Measurements from ENCODE around the gene CFAP410. TPM values are rescaled to one million over a fixed set of nuclear protein-coding genes. Genes with fewer than 3 reads are reported as not detected.

Gene CFAP410
- total RNA-seq, 1 experiment from 2014 or later: 11.0 TPM

DNA sequence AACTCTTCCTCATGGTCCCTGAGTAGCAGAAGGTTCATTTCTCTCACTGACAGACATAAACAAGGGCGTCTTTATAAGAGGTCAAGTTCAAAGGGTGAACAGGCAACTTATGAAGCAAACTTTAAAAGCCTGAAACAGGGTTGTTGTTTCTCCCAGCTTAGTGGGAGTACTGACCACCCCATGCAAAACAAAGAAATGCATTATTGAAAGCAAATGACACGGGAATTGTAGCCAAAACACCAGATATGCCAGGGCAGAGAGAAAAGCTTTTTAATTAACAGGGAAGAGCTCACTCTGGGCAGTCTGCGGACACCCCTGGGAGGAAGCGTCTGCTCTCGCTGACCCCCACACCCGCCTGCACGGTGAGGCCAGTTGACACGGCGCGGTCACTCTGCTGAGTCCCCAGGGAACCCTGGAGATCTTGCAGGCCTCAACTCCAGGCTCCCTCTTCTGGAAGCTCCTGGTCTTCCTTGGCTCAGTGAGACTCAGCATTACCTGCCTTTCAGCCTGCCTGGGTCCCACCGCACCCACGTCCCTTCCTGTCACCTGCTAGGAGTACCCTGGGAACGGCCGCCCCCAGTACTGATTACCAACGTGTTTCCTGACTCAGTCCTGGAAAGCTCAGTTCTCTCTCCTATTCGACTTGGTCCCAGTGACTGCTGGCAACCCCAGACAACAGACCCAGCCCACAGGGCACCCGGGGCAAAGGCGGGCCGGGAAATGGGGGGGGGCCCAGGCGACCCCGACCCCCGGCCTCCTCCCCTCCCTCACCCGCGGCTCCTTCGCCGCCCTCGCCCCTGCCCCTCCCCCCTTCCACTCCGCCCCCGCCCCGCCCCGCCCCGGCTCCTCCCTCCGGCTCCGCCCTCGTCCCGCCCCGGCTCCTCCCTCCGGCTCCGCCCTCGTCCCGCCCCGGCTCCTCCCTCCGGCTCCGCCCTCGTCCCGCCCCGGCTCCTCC is 972 bp downstream of the CFAP410 start:
- in situ Hi-C loops (cut with HindIII; ENCODE audit: low pct_unique_long_range_greater_than_20kb, low sequenced_read_pairs): no loop called here
- peak; percentile 90 for DNase-seq (ENCODE audit: low read depth, low spot score)

GRCh38 chr21:44337449-44337848 is 1.7 kb downstream of the CFAP410 start:
- in situ Hi-C loops (cut with HindIII; ENCODE audit: low pct_unique_long_range_greater_than_20kb, low sequenced_read_pairs): no loop called here
- no peak for DNase-seq (ENCODE audit: low read depth, low spot score)

GRCh38 chr21:44335266-44336059 is 3.7 kb downstream of the CFAP410 start:
- in situ Hi-C loops (cut with HindIII; ENCODE audit: low pct_unique_long_range_greater_than_20kb, low sequenced_read_pairs): no loop called here
- no peak for DNase-seq (ENCODE audit: low read depth, low spot score)

- in situ Hi-C loops (cut with HindIII; ENCODE audit: low pct_unique_long_range_greater_than_20kb, low sequenced_read_pairs): no loop called here
- no peak for DNase-seq (ENCODE audit: low read depth, low spot score)
Observed at GRCh38 chr21:44334329-44335030, 4.7 kb downstream of the CFAP410 start.

GRCh38 chr21:44333509-44334328 is 5.5 kb downstream of the CFAP410 start:
- DNase-seq (ENCODE audit: low read depth, low spot score): no peak

GRCh38 chr21:44332965-44333364 is 6.2 kb downstream of the CFAP410 start:
- in situ Hi-C loops (cut with HindIII; ENCODE audit: low pct_unique_long_range_greater_than_20kb, low sequenced_read_pairs): no loop called here
- no peak for DNase-seq (ENCODE audit: low read depth, low spot score)

More at GRCh38 chr21:44333509-44334328, 5.5 kb downstream of the CFAP410 start:
- in situ Hi-C loops (cut with HindIII; ENCODE audit: low pct_unique_long_range_greater_than_20kb, low sequenced_read_pairs): no loop called here

GRCh38 chr21:44332383-44332782 is 6.8 kb downstream of the CFAP410 start:
- DNase-seq (ENCODE audit: low read depth, low spot score): no peak
- in situ Hi-C loops (cut with HindIII; ENCODE audit: low pct_unique_long_range_greater_than_20kb, low sequenced_read_pairs): no loop called here

DNA sequence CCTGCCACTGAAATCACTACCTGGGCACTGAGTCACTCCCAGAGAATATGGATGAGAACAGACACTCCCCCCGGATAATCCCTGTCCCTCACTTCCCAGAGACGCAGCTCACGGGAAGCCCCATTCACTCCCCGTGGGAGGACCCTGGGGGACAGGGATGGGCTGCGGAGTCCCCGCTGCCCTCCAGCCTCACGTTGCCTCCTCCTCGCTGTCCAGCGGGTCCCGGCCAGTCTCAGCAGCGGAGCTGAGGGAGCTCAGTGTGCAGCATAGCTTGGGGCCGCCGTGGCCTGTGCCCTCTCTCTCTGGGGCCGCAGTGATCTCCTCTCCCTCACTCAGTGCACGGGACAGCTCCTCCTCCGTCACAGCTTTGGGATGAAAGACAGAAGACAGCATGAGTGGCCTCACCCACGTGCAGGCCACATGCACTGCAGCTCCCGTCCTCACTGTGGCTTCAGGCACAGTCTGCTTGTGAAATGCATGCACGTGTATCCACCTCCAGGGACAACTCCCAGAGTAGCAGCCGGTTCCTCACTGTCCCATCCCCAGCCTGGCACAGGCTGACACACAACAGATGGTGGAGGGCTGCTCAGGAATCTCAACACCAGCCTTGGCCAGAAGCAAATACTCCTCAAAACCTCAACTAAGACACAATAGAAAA is 7.4 kb downstream of the CFAP410 start:
- in situ Hi-C loops (cut with HindIII; ENCODE audit: low pct_unique_long_range_greater_than_20kb, low sequenced_read_pairs): no loop called here
- DNase-seq (ENCODE audit: low read depth, low spot score): peak; percentile 10

- in situ Hi-C loops (cut with HindIII; ENCODE audit: low pct_unique_long_range_greater_than_20kb, low sequenced_read_pairs): no loop called here
Observed at GRCh38 chr21:44331209-44331608, 8.0 kb downstream of the CFAP410 start.

DNA sequence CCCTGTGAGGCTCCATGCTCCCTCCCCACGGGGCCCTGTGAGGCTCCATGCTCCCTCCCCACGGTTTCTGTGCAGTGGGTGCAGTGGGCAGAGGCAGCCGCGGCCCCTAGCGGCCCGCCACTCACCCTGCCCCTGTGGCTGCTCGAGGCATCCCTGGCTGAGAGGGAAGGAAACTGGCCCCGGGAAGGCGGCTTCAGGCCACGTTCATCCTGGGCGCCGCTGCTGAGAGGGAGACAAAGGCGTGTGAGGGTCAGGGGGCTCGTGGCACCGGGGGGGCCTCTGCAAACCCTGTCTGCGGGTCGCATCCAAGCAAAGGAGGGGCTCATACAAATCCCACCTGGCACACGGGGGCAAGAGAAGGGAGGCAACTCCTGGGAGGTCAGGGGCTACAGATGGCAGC is 8.5 kb downstream of the CFAP410 start:
- no peak for DNase-seq (ENCODE audit: low read depth, low spot score)
- in situ Hi-C loops (cut with HindIII; ENCODE audit: low pct_unique_long_range_greater_than_20kb, low sequenced_read_pairs): no loop called here

More at GRCh38 chr21:44331209-44331608, 8.0 kb downstream of the CFAP410 start:
- no peak for DNase-seq (ENCODE audit: low read depth, low spot score)

DNA sequence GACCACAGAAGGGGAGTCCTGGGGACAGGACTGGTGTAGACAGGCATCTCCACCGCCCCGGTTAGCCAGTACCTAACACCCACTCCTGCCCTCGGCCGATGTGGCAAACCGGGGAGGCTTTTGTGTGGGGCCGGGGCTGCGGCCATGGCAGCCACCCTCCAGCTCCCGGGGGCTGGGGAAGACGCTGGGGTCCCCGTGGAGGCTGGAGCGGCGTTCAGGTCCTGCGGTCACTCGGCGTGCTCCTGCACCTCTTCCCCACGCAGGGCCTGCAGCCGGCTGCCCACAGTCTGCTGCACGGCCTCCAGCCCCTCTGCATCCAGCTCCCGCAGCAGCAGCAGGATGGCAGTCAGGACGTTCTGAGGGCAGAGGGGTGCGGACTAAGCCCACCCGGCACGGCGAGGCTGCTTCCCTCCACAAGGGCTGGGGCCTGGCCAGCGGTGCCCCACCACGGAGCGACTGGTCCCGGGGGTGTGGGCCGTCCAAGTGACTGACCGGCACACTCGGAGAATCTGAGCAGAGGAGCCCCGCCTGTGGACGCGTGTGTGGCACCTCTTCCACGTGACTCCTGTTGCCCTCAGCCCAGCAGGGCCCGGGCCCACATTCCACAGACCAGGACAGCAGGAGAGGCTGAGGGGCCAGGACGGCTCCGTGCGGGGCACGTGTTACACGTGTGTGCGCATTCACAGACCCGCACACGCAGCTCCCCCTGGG is 9.1 kb downstream of the CFAP410 start:
- in situ Hi-C loops (cut with HindIII; ENCODE audit: low pct_unique_long_range_greater_than_20kb, low sequenced_read_pairs): no loop called here
- DNase-seq (ENCODE audit: low read depth, low spot score): no peak

DNA sequence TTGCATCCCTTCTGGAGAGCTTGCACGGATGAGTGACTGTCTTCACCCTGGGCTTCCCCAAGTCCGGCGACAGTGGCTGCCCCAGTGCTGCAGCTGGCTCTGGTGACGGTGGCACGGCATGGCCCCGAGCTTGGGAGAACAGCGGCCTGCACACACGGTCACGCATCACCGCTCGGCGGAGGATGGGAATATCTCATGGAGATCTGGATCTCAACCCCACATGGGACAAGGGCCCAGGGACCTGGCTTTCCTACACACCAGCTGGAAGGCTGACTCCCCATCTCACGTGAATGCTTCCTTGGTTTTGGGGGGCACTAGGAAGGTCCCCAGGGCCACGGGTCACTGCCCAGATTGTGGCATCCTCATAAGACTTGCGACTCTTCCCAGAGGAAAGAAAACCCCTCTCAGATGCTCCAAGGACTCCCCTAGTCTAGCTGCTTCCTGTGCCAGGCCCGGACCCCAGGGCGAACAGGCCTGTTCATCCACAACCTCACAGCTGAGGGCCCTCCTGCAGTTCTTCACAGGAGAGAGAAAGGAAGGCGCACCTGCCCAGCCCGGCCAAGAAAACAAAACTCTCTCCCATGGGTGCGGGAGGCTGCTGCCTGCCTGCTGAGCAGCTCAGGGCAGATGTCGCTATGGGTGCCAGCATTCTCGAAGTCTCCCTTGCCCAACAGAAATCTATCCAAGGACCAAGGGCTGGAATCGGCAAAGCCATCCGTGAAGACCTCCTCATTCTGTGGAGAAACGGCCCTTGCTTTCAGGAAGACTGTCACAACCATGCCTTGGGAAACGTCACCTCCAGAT is 9.9 kb downstream of the CFAP410 start:
- in situ Hi-C loops (cut with HindIII; ENCODE audit: low pct_unique_long_range_greater_than_20kb, low sequenced_read_pairs): no loop called here
- DNase-seq (ENCODE audit: low read depth, low spot score): no peak

DNA sequence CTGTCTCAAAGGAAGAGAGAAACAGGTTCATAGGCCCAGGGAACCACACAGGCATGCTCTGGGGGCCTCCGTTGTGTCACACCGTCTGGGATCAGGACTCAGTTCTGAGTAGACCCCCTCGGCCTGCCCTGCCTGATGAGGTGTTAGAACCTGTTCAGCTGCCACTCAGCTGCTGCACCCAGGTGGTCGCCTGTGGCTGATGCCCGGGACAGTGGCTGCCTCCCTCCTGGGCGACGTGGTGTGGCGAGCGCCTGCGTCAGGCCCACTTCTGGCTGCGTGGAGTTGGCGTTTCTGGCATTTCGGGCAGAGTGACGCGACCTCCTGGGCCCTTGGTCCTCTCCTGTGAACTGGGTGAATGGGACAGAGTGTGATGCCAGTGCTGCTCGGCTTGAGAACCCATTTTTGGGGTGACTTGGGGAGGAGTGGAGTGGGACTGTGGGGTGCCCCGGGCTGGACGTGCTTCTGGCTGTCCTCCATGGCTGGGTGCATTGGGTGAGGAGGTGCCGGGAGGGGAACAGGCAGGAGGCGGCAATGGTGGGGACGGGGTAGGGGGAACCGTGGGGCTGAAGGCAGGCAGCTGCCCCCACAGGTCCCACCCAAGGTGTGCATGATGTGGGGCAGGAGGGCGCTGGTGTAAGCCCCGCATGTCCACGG is 10.8 kb downstream of the CFAP410 start:
- in situ Hi-C loops (cut with HindIII; ENCODE audit: low pct_unique_long_range_greater_than_20kb, low sequenced_read_pairs): no loop called here
- no peak for DNase-seq (ENCODE audit: low read depth, low spot score)

DNA sequence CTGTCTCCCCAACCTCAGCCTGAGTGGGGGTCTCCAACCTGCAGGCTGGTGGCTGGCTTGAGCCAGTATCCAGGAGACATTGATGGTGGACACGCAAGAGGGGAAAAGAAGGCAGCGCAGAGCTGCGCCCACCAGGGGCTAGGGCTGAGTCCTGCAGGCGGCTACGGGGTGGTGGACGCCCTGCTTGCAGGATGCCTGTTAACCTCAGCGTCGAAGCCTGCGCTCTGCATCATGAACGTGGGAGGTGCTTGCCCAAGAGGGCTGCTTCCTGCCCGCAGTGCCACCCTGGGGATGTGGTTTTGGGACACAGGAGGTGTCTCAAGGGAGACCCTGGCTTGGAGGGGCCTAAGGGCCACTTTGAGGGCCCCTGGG is 11.6 kb downstream of the CFAP410 start:
- in situ Hi-C loops (cut with HindIII; ENCODE audit: low pct_unique_long_range_greater_than_20kb, low sequenced_read_pairs): no loop called here
- DNase-seq (ENCODE audit: low read depth, low spot score): no peak

Data from SK-MEL-5 (cell line).